Measurements from ENCODE around the gene ATG4C.

ATG4C gene

GRCh38 chr1:62877579-62877978 lies 93.6 kb downstream of the ATG4C start:
- Histone ChIP-seq H3K36me3 (ENCODE audit: control insufficient read depth, insufficient read depth, low read length) (no peaks in the 10 kb centered on the region), H3K27me3 (replicated peaks; ENCODE audit: control insufficient read depth, insufficient read depth, low read length) (no peaks in the 10 kb centered on the region), H3K4me3 (replicated peaks; ENCODE audit: low read depth, low read length) (no peak overlapping the region)
- DNase-seq (ENCODE audit: extremely low read depth, insufficient read length), result no peak
- no peak for TF ChIP-seq CTCF (IDR thresholded peaks at IDR 0.05; ENCODE audit: insufficient read depth, low read length, poor library complexity, severe bottlenecking)

GRCh38 chr1:62879962-62880361 lies 96.0 kb downstream of the ATG4C start:
- DNase-seq (ENCODE audit: extremely low read depth, insufficient read length), result no peak
- no peak for TF ChIP-seq CTCF (IDR thresholded peaks at IDR 0.05; ENCODE audit: insufficient read depth, low read length, poor library complexity, severe bottlenecking)
- H3K36me3 ChIP-seq (ENCODE audit: control insufficient read depth, insufficient read depth, low read length), result no peaks in the 10 kb centered on the region
- no peaks in the 10 kb centered on the region for H3K27me3 ChIP-seq (replicated peaks; ENCODE audit: control insufficient read depth, insufficient read depth, low read length)
- H3K4me3 ChIP-seq (replicated peaks; ENCODE audit: low read depth, low read length), result no peak overlapping the region

- no peaks in the 10 kb centered on the region for H3K36me3 ChIP-seq (ENCODE audit: control insufficient read depth, insufficient read depth, low read length)
- no peak overlapping the region for H3K4me3 ChIP-seq (replicated peaks; ENCODE audit: low read depth, low read length)
- no peak for DNase-seq (ENCODE audit: extremely low read depth, insufficient read length)
- TF ChIP-seq CTCF (IDR thresholded peaks at IDR 0.05; ENCODE audit: insufficient read depth, low read length, poor library complexity, severe bottlenecking), result no peak
- H3K27me3 ChIP-seq (replicated peaks; ENCODE audit: control insufficient read depth, insufficient read depth, low read length), result no peaks in the 10 kb centered on the region
These were observed 98.5 kb downstream of the ATG4C start for GRCh38 chr1:62882201-62883104.

GRCh38 chr1:62884156-62884740 lies 100.3 kb downstream of the ATG4C start:
- Histone ChIP-seq H3K27me3 (replicated peaks; ENCODE audit: control insufficient read depth, insufficient read depth, low read length) (no peaks in the 10 kb centered on the region), H3K4me3 (replicated peaks; ENCODE audit: low read depth, low read length) (no peak overlapping the region), H3K36me3 (ENCODE audit: control insufficient read depth, insufficient read depth, low read length) (no peaks in the 10 kb centered on the region)
- DNase-seq (ENCODE audit: extremely low read depth, insufficient read length), result no peak
- no peak for TF ChIP-seq CTCF (IDR thresholded peaks at IDR 0.05; ENCODE audit: insufficient read depth, low read length, poor library complexity, severe bottlenecking)

GRCh38 chr1:62887799-62888507 lies 104.0 kb downstream of the ATG4C start:
- Histone ChIP-seq H3K4me3 (replicated peaks; ENCODE audit: low read depth, low read length) (no peak overlapping the region), H3K27me3 (replicated peaks; ENCODE audit: control insufficient read depth, insufficient read depth, low read length) (no peaks in the 10 kb centered on the region; the same call in 1 of the 2 replicates), H3K36me3 (ENCODE audit: control insufficient read depth, insufficient read depth, low read length) (no peaks in the 10 kb centered on the region)
- TF ChIP-seq CTCF (IDR thresholded peaks at IDR 0.05; ENCODE audit: insufficient read depth, low read length, poor library complexity, severe bottlenecking), result no peak
- no peak for DNase-seq (ENCODE audit: extremely low read depth, insufficient read length)
